SK-N-SH (cell line): ENCODE data around the gene SKI.

Experiments used
- JUND ChIP-seq: IDR thresholded peaks from 2 replicates; pipeline ENCODE4 v1.4.0; 2012
- SMC3 ChIP-seq: IDR thresholded peaks from 2 replicates; pipeline ENCODE4 v1.6.1; 2012; ENCODE audit warnings: low read depth, low read length, improper control_type of control experiment
- TF ChIP-seq, protein P1 (sequence below): fragments of 200-600 bp; sonication (generic); IDR thresholded peaks from 2 replicates; pipeline ENCODE4 v1.6.1; 2017; ENCODE audit warnings: antibody characterized with exemption, mild to moderate bottlenecking, moderate library complexity

DNA sequence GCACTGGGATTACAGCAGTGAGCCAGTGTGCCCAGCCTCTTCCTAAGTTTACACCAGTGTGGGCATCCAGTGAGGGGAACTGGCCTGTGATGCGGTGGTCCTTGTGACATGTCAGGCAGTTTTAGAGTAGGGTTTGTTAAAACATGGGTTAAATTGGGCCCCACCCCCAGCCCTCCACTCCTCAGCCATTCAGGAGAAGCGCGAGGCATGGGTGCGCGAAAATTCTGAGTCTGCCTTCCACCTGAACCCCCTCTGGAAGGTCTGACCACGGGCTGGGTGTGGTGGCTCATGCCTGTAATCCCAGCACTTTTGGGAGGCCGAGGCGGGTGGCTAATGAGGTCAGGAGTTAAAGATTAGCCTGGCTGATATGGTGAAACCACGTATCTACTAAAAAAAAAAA lies 51.7 kb downstream of the SKI start:
- TF ChIP-seq, protein P1, sequence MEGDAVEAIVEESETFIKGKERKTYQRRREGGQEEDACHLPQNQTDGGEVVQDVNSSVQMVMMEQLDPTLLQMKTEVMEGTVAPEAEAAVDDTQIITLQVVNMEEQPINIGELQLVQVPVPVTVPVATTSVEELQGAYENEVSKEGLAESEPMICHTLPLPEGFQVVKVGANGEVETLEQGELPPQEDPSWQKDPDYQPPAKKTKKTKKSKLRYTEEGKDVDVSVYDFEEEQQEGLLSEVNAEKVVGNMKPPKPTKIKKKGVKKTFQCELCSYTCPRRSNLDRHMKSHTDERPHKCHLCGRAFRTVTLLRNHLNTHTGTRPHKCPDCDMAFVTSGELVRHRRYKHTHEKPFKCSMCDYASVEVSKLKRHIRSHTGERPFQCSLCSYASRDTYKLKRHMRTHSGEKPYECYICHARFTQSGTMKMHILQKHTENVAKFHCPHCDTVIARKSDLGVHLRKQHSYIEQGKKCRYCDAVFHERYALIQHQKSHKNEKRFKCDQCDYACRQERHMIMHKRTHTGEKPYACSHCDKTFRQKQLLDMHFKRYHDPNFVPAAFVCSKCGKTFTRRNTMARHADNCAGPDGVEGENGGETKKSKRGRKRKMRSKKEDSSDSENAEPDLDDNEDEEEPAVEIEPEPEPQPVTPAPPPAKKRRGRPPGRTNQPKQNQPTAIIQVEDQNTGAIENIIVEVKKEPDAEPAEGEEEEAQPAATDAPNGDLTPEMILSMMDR, result no peak
- TF ChIP-seq SMC3 (no peak), JUND (no peak)
